Heart left ventricle (tissue), 16 donors: Measurements from ENCODE around the gene EVL. TPM values are rescaled to one million over a fixed set of nuclear protein-coding genes. Genes with fewer than 3 reads are reported as not detected.

Experiments used
- ATAC-seq, 4 donors: fragments of 200-7000 bp; cut with Tn5 transposase; one replicate each; pipeline ENCODE4 v1.9.1; 2020 to 2022; ENCODE audit warnings: moderate library complexity in 4 of 4, mild to moderate bottlenecking in 3 of 4, moderate number of reproducible peaks in 1 of 4
- DNase-seq, 5 donors: peaks; one replicate each; pipeline ENCODE4 v3.0.0-alpha.2; 2020
- H3K27ac ChIP-seq, 12 donors: fragments of 200-600 bp; sonication (generic) in 4 of 12; one replicate each; pipeline versions ENCODE4 v1.5.0 to v1.8.0; 2016 to 2022; ENCODE audit warnings: mild to moderate bottlenecking in 2 of 12
- H3K27me3 ChIP-seq, 9 donors: fragments of 200-600 bp; sonication (generic) in 2 of 9; one replicate each; pipeline versions ENCODE4 v1.5.1 to v1.8.0; 2016 to 2022; ENCODE audit warnings: mild to moderate bottlenecking in 3 of 9
- H3K36me3 ChIP-seq, 9 donors: fragments of 200-600 bp; sonication (generic) in 2 of 9; one replicate each; pipeline versions ENCODE4 v1.5.0 to v1.8.0; 2018 to 2022; ENCODE audit warnings: mild to moderate bottlenecking in 2 of 9
- H3K4me1 ChIP-seq, 12 donors: fragments of 200-600 bp; sonication (generic) in 4 of 12; one replicate each; pipeline versions ENCODE4 v1.5.0 to v1.8.0; 2016 to 2022; ENCODE audit warnings: mild to moderate bottlenecking in 3 of 12
- H3K4me3 ChIP-seq, 12 donors: fragments of 200-600 bp; sonication (generic) in 4 of 12; one replicate each; pipeline versions ENCODE4 v1.5.0 to v1.8.0; 2017 to 2022; ENCODE audit warnings: mild to moderate bottlenecking in 9 of 12, moderate library complexity in 4 of 12
- H3K9me3 ChIP-seq, 12 donors: fragments of 200-600 bp; sonication (generic) in 4 of 12; one replicate each; pipeline versions ENCODE4 v1.5.0 to v1.8.0; 2016 to 2022; ENCODE audit warnings: mild to moderate bottlenecking in 1 of 12
- POLR2A ChIP-seq, 2 donors: fragments of 450-650 bp; IDR thresholded peaks; one replicate each; pipeline ENCODE4 v1.6.1; 2017; ENCODE audit warnings: antibody characterized with exemption in 2 of 2, mild to moderate bottlenecking in 2 of 2, moderate library complexity in 2 of 2
- WGBS, 4 donors: extraction: QIAGEN DNeasy Blood & Tissue Kit in 2 of 4; methylation state at CpG; one replicate each; pipeline versions ENCODE4 v1.1.5 to v1.1.7; 2013 to 2018; 5-methylcytosine and 5-hydroxymethylcytosine counted together
- intact Hi-C, 10 donors: fragments of 100-400 bp; cut with DNase I; formaldehyde crosslinking; loops; one replicate each; pipeline versions ENCODE4 v1.11.1 to v1.14.2; 2022
- polyA plus RNA-seq, 2 donors: library from polyadenylated mRNA; stranded (reverse); fragments of 200-250 nt; gene quantifications; one replicate each; pipeline ENCODE4 v1.2.3, GENCODE V29; 2013
- total RNA-seq, 9 donors: library from RNA; depleted of rRNA in 2 of 9; stranded (reverse); fragments of >200 nt in 2 of 9; fragmentation: NEBNext Ultra II Directional in 3 of 9; extraction: Animal tissue kit (Norgen Biotek cat#: 25700) in 3 of 9; gene quantifications; one replicate each; pipeline versions ENCODE4 v1.1.0 to v1.2.4, GENCODE V29; 2016 to 2023
- TF ChIP-seq, protein P1 (sequence below), 12 donors: fragments of 200-600 bp; sonication (generic) in 4 of 12; IDR thresholded peaks; one replicate each; pipeline versions ENCODE4 v1.5.0 to v1.8.0; 2018 to 2022; ENCODE audit warnings: antibody characterized with exemption in 12 of 12, mild to moderate bottlenecking in 5 of 12
- donor health status: ischemic (EF 13 %, LVEDD 7.1; RV severe dilation, severe dysfunction).
- donor health status: healthy with polysubstance abuse.
- donor health status: DM: no; HTN: yes; CAD: no.
- donor health status: DM: no; HTN: no; CAD: no.
- donor health status: ischemic (EF 25% LVEDD 6.9; RV normal size, moderate dysfunction).
- donor health status: ischemic (EF 25% LVEDD 5.7; RV mildly dilated, moderate dysfunction).
- donor health status: healthy.
- donor health status: DM: yes; HTN: yes; CAD: no.
- donor health status: ischemic (EF 35%, LVEDD 5.7; RV mildly dilated, moderate dysfunction).
- donor health status: nonischemic (EF 11% LVEDD 7.7; RV severe dilation, severe dysfunction).
- donor health status: DM: yes; HTN: yes; CAD: no.
- donor health status: PGD.
- donor health status: ischemic (EF 29% LVEDD 5.4; RV normal size, mild dysfunction).
- donor health status: nonischemic (EF 23%, LVEDD 6.1; RV moderate dilation, normal function).

Gene EVL
- total and polyA plus RNA-seq, 11 donors, result 23.8 to 116 (median 39.9) TPM

DNA sequence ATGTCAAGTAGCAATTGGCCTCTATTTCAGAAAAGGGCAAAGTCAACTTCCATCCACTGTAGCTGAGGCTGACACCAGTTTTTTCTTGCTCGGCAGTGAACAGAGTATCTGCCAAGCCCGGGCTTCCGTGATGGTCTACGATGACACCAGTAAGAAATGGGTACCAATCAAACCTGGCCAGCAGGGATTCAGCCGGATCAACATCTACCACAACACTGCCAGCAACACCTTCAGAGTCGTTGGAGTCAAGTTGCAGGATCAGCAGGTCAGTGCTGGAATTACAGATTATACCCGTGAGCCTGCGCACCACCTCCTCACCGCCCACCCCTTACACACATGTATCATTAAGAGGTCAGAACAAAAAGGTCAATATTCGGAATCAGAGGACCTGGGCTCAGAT, 19.4 kb downstream of the EVL start:
- no peak for ATAC-seq
- no peak for DNase-seq
- no peaks in the 10 kb centered on the region for H3K9me3 ChIP-seq
- intact Hi-C loops, result no loop called here
- H3K27me3 ChIP-seq, result no peaks in the 10 kb centered on the region
- no peak overlapping the region for H3K4me3 ChIP-seq
- TF ChIP-seq, protein P1, sequence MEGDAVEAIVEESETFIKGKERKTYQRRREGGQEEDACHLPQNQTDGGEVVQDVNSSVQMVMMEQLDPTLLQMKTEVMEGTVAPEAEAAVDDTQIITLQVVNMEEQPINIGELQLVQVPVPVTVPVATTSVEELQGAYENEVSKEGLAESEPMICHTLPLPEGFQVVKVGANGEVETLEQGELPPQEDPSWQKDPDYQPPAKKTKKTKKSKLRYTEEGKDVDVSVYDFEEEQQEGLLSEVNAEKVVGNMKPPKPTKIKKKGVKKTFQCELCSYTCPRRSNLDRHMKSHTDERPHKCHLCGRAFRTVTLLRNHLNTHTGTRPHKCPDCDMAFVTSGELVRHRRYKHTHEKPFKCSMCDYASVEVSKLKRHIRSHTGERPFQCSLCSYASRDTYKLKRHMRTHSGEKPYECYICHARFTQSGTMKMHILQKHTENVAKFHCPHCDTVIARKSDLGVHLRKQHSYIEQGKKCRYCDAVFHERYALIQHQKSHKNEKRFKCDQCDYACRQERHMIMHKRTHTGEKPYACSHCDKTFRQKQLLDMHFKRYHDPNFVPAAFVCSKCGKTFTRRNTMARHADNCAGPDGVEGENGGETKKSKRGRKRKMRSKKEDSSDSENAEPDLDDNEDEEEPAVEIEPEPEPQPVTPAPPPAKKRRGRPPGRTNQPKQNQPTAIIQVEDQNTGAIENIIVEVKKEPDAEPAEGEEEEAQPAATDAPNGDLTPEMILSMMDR (IDR thresholded peaks at IDR 0.05), result no peak
- no peak for TF ChIP-seq POLR2A (IDR thresholded peaks at IDR 0.05)
- 93 to 96% (median 95%) methylated on average over 10 of the region's 10 CpGs for WGBS, 4 donors
- H3K36me3 ChIP-seq, result peaks cover 0 to 52% (median 26%) of the 10 kb centered on the region in 9 donors
- no peak overlapping the region for H3K27ac ChIP-seq
- H3K4me1 ChIP-seq, result peaks cover 0 to 36% (median 2%) of the 10 kb centered on the region in 12 donors

DNA sequence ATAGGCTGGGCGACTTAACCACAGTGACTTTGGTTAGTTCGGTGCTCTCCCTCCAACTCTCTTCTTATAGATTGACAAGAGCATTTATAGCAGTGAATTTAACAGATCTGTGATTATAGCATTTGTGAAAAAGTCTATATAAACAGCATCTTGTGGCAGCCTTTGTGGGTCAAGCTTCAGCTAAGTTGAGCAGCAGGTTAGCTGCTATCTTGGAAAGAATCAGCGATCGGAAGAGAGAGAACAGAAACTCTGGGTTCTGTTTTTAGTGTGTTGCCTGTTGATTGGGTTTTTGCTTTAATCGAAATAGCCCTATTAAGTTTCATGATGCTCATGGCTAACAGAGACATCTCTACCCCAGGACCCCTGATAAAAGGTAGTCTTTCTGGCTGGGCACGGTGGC, 20.2 kb downstream of the EVL start:
- Histone ChIP-seq H3K9me3 (no peaks in the 10 kb centered on the region), H3K4me1 (peaks cover 0 to 27% (median 0%) of the 10 kb centered on the region in 12 donors), H3K36me3 (peaks cover 0 to 59% (median 26%) of the 10 kb centered on the region in 9 donors), H3K4me3 (no peak overlapping the region), H3K27ac (no peak overlapping the region), H3K27me3 (no peaks in the 10 kb centered on the region)
- DNase-seq (no peak), ATAC-seq (no peak)
- intact Hi-C loops, result no loop called here
- TF ChIP-seq, protein P1 (IDR thresholded peaks at IDR 0.05), result no peak
- no peak for TF ChIP-seq POLR2A (IDR thresholded peaks at IDR 0.05)
- 94 to 97% (median 96%) methylated on average over 6 of the region's 6 CpGs for WGBS, 4 donors

DNA sequence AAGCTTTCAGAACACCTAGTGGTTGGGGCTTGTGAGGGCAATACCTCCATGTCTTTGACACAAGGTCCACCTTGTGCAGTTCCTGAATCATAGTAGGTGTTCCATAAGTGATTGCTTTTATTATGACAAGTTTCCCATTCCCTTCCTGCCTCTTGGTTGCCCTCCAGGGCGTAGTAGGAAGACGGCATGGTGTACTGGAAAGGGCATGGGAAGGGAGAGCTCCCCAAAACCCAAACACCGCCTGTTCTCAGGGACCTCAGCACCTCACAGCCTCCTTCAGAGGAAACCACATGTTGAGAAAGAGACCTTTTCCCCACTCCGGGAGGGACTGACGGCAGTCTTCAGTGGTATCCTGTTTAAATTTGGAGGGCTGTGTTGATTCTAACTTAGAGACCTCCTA, 21.1 kb downstream of the EVL start:
- ATAC-seq (no peak), DNase-seq (no peak)
- no peak overlapping the region for H3K4me3 ChIP-seq
- intact Hi-C loops, result no loop called here
- no peaks in the 10 kb centered on the region for H3K9me3 ChIP-seq
- 91 to 96% (median 94%) methylated on average over 5 of the region's 5 CpGs for WGBS, 4 donors
- H3K36me3 ChIP-seq, result peaks cover 0 to 65% (median 26%) of the 10 kb centered on the region in 9 donors
- TF ChIP-seq, protein P1 (IDR thresholded peaks at IDR 0.05), result no peak
- TF ChIP-seq POLR2A (IDR thresholded peaks at IDR 0.05), result no peak
- peaks cover 0 to 18% (median 0%) of the 10 kb centered on the region in 12 donors for H3K4me1 ChIP-seq
- no peak overlapping the region for H3K27ac ChIP-seq
- no peaks in the 10 kb centered on the region for H3K27me3 ChIP-seq

DNA sequence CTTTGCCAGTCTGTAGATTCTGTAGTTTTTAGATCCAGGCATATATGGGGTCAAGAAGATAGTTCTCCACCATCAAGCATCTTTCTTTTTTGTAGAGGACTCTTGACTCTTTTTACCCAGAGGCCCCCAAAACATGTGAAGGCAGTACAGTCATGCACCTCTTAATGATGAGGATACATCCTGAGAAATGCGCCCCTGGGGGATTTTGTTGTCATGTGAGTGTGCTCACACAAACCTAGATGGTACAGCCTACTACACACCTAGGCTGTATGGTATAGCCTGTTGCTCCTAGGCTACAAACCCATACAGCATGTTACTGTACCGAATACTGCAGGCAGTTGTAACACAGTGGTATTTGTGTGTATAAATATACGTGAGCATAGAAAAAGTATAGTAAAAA, 23.0 kb downstream of the EVL start:
- Histone ChIP-seq H3K27ac (no peak overlapping the region), H3K9me3 (no peaks in the 10 kb centered on the region), H3K27me3 (no peaks in the 10 kb centered on the region), H3K4me3 (no peak overlapping the region), H3K36me3 (peaks cover 0 to 82% (median 26%) of the 10 kb centered on the region in 9 donors), H3K4me1 (no peaks in the 10 kb centered on the region)
- no peak for ATAC-seq
- DNase-seq, result no peak
- intact Hi-C loops, result no loop called here
- TF ChIP-seq, protein P1 (IDR thresholded peaks at IDR 0.05), result no peak
- no peak for TF ChIP-seq POLR2A (IDR thresholded peaks at IDR 0.05)
- 94 to 97% (median 97%) methylated on average over 3 of the region's 3 CpGs for WGBS, 4 donors
